Heart right ventricle (tissue), 16 donors: Measurements from ENCODE around the gene CYP19A1. TPM values are rescaled to one million over a fixed set of nuclear protein-coding genes. Genes with fewer than 3 reads are reported as not detected.

Experiments used
- ATAC-seq, 8 donors: fragments of 200-7000 bp; cut with Tn5 transposase; one replicate each; pipeline ENCODE4 v1.9.1; 2020; ENCODE audit warnings: mild to moderate bottlenecking in 8 of 8, moderate library complexity in 8 of 8, moderate number of reproducible peaks in 1 of 8
- DNase-seq, 2 donors: peaks; one replicate each; pipeline ENCODE4 v3.0.0-alpha.2; 2020
- H3K27ac ChIP-seq, 10 donors: fragments of 200-600 bp; sonication (generic) in 2 of 10; one replicate each; pipeline versions ENCODE4 v1.5.0 to v1.8.0; 2020 to 2022; ENCODE audit warnings: mild to moderate bottlenecking in 3 of 10
- H3K27me3 ChIP-seq, 7 donors: fragments of 200-600 bp; one replicate each; pipeline ENCODE4 v1.8.0; 2021 to 2022; ENCODE audit warnings: mild to moderate bottlenecking in 2 of 7
- H3K36me3 ChIP-seq, 9 donors: fragments of 200-600 bp; sonication (generic) in 1 of 9; one replicate each; pipeline versions ENCODE4 v1.5.0 to v1.8.0; 2020 to 2022; ENCODE audit warnings: mild to moderate bottlenecking in 2 of 9
- H3K4me1 ChIP-seq, 9 donors: fragments of 200-600 bp; sonication (generic) in 1 of 9; one replicate each; pipeline versions ENCODE4 v1.5.0 to v1.8.0; 2020 to 2022; ENCODE audit warnings: mild to moderate bottlenecking in 4 of 9
- H3K4me3 ChIP-seq, 10 donors: fragments of 200-600 bp; sonication (generic) in 2 of 10; one replicate each; pipeline versions ENCODE4 v1.5.0 to v1.8.0; 2020 to 2022; ENCODE audit warnings: mild to moderate bottlenecking in 7 of 10, moderate library complexity in 2 of 10
- H3K9me3 ChIP-seq, 11 donors: fragments of 200-600 bp in 10 of 11; sonication (generic) in 2 of 11; one replicate each; pipeline versions ENCODE4 v1.5.0 to v1.8.0; 2013 to 2022; ENCODE audit warnings: mild to moderate bottlenecking in 2 of 11, control low read depth in 1 of 11, moderate library complexity in 1 of 11
- CTCF ChIP-seq, 9 donors: fragments of 200-600 bp; sonication (generic) in 2 of 9; IDR thresholded peaks; one replicate each; pipeline versions ENCODE4 v1.5.0 to v1.8.0; 2021 to 2022; ENCODE audit warnings: antibody characterized with exemption in 9 of 9, mild to moderate bottlenecking in 5 of 9, moderate library complexity in 1 of 9
- WGBS, 2 donors: extraction: QIAGEN DNeasy Blood & Tissue Kit; methylation state at CpG; one replicate each; pipeline ENCODE4 v1.1.7; 2013; ENCODE audit warnings: inconsistent platforms in 1 of 2; 5-methylcytosine and 5-hydroxymethylcytosine counted together
- intact Hi-C, 10 donors: fragments of 100-400 bp; cut with DNase I; formaldehyde crosslinking; loops; one replicate each; pipeline versions ENCODE4 v1.11.1 to v1.14.2; 2022
- polyA plus RNA-seq, 2 donors: library from polyadenylated mRNA; stranded (reverse); fragments of 200-250 nt; gene quantifications; one replicate each; pipeline ENCODE4 v1.2.3, GENCODE V29; 2013
- total RNA-seq, 10 donors: library from RNA; stranded (reverse); fragmentation: NEBNext Ultra II Directional in 3 of 10; extraction: Animal tissue kit (Norgen Biotek cat#: 25700) in 3 of 10; gene quantifications; one replicate each; pipeline versions ENCODE4 v1.2.1 to v1.2.4, GENCODE V29; 2021 to 2023
- donor health status: Arrhythmogenic right ventricular cardiomyopathy.
- donor health status: ischemic (EF 13 %, LVEDD 7.1; RV severe dilation, severe dysfunction).
- donor health status: healthy with polysubstance abuse.
- donor health status: DM: no; HTN: yes; CAD: no.
- donor health status: DM: no; HTN: no; CAD: no.
- donor health status: ischemic (EF 25% LVEDD 6.9; RV normal size, moderate dysfunction).
- donor health status: ischemic (EF 25% LVEDD 5.7; RV mildly dilated, moderate dysfunction).
- donor health status: healthy.
- donor health status: DM: yes; HTN: yes; CAD: no.
- donor health status: Ischemic cardiomyopathy.
- donor health status: ischemic (EF 35%, LVEDD 5.7; RV mildly dilated, moderate dysfunction).
- donor health status: nonischemic (EF 11% LVEDD 7.7; RV severe dilation, severe dysfunction).
- donor health status: DM: yes; HTN: yes; CAD: no.
- donor health status: PGD.
- donor health status: ischemic (EF 29% LVEDD 5.4; RV normal size, mild dysfunction).
- donor health status: nonischemic (EF 23%, LVEDD 6.1; RV moderate dilation, normal function).

Gene CYP19A1
- total and polyA plus RNA-seq, 12 donors = 0.26 to 1.9 (median 0.68) TPM; not detected in 3

DNA sequence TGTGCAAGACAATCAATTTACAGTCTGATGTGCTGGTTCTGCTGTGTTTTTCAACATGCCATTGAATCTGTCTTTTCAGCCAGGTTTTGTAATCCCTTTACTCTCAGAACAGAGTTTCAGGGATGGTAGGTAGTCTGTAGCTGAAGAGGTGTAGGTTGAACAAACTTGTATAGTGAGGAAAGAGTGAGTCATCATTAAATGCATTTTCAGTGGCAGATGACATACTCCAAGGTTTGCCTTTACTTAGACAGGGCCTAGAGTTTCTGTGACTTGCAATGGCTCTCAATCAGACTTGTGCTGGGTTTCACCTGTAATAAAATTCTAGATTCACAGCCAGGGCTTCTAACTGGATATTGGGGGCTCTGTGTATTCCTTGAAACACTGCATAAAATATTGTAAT is 94.6 kb downstream of the CYP19A1 start:
- no peak for TF ChIP-seq CTCF (IDR thresholded peaks at IDR 0.05)
- no peaks in the 10 kb centered on the region for H3K36me3 ChIP-seq
- no peaks in the 10 kb centered on the region for H3K9me3 ChIP-seq
- ATAC-seq (no peak), DNase-seq (no peak)
- no peak overlapping the region for H3K4me3 ChIP-seq
- H3K27ac ChIP-seq = no peak overlapping the region
- peaks cover 0 to 13% (median 0%) of the 10 kb centered on the region in 9 donors for H3K4me1 ChIP-seq
- intact Hi-C loops = no loop called here
- peaks cover 0 to 15% (median 5%) of the 10 kb centered on the region in 7 donors for H3K27me3 ChIP-seq

- no peak for DNase-seq
- no peak overlapping the region for H3K27ac ChIP-seq
- H3K27me3 ChIP-seq = peaks cover 0 to 23% (median 16%) of the 10 kb centered on the region in 7 donors
- WGBS, 2 donors = 34 to 35% methylated on average over 4 of the region's 4 CpGs
- H3K4me3 ChIP-seq = no peak overlapping the region
- intact Hi-C loops = no loop called here
- no peaks in the 10 kb centered on the region for H3K36me3 ChIP-seq
- peaks cover 0 to 12% (median 0%) of the 10 kb centered on the region in 9 donors for H3K4me1 ChIP-seq
- no peak for ATAC-seq
- no peaks in the 10 kb centered on the region for H3K9me3 ChIP-seq
- no peak for TF ChIP-seq CTCF (IDR thresholded peaks at IDR 0.05)
Measured at GRCh38 chr15:51240066-51240465, 98.3 kb downstream of the CYP19A1 start.

DNA sequence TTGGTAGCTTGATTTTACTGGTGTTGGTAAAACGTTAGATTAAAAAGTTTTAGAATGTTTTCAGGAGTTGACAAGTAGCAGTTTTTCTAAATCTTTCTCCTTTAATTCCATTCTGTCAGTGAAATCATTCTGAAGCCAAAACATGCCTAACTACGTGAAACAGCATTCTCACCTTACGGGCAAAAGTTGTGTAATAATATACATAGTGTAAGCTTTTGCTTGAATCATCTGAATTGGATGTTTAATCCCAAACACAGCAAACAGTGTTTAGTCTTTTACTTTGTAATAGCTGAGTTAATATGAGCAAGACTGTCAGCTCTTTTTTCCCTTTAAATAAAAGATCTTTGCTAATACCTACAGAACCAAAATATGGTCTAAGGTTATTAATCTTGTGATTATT is 100.6 kb downstream of the CYP19A1 start:
- no peaks in the 10 kb centered on the region for H3K4me1 ChIP-seq
- intact Hi-C loops = no loop called here
- H3K4me3 ChIP-seq = no peak overlapping the region
- DNase-seq = no peak
- no peak overlapping the region for H3K27ac ChIP-seq
- TF ChIP-seq CTCF (IDR thresholded peaks at IDR 0.05) = no peak
- WGBS, 2 donors = 67 to 68% methylated on average over 3 of the region's 3 CpGs
- ATAC-seq = no peak
- no peaks in the 10 kb centered on the region for H3K36me3 ChIP-seq
- H3K9me3 ChIP-seq = no peaks in the 10 kb centered on the region
- peaks cover 0 to 33% (median 17%) of the 10 kb centered on the region in 7 donors for H3K27me3 ChIP-seq

- DNase-seq (no peak), ATAC-seq (no peak)
- Histone ChIP-seq H3K9me3 (no peaks in the 10 kb centered on the region), H3K27ac (no peak overlapping the region), H3K4me3 (no peak overlapping the region), H3K36me3 (no peaks in the 10 kb centered on the region), H3K27me3 (peaks cover 0 to 26% (median 10%) of the 10 kb centered on the region in 7 donors), H3K4me1 (peaks cover 0 to 9% (median 0%) of the 10 kb centered on the region in 9 donors)
- WGBS, 2 donors = 67 to 75% methylated on average over 14 of the region's 14 CpGs
- TF ChIP-seq CTCF (IDR thresholded peaks at IDR 0.05) = no peak
- intact Hi-C loops = loop anchor here in 1 of 10 donors (5.0 kb wide), 1 partner anchor 148 kb away; no protein-coding TSS in a partner anchor
Measured at GRCh38 chr15:51234176-51234927, 104.0 kb downstream of the CYP19A1 start.
